Mammary epithelial cell (primary cell): ENCODE measurements around the gene NASP.

Experiments
- CTCF ChIP-seq, 2 donors: IDR thresholded peaks in 1 of 2; conservative IDR thresholded peaks in 1 of 2; 2 replicates each; pipeline ENCODE4 v1.5.1; 2011 to 2012; ENCODE audit warnings: inconsistent platforms in 2 of 2, low read length in 2 of 2, mild to moderate bottlenecking in 2 of 2, control low read depth in 1 of 2, low read depth in 1 of 2; ENCODE audit not compliant: insufficient read depth in 1 of 2; ENCODE audit errors: extremely low read depth in 1 of 2
- EZH2 ChIP-seq: IDR thresholded peaks from 2 replicates; pipeline ENCODE4 v1.6.1; 2012; ENCODE audit warnings: low read length, inconsistent platforms, borderline replicate concordance

- TF ChIP-seq CTCF (conservative IDR thresholded peaks at IDR 0.05 in 1 of 2, IDR thresholded peaks at IDR 0.05 in 1 of 2; ENCODE audit: extremely low read depth in 1 of 2, insufficient read depth in 1 of 2, low read depth in 1 of 2, low read length in 2 of 2) (no peak), EZH2 (no peak)
These were observed 20.4 kb downstream of the NASP start for GRCh38 chr1:45604239-45604638.
